GM18870 (cell line): ENCODE results near the gene ANP32A.

ENCODE experiments used
- ATAC-seq: cut with Tn5 transposase; IDR thresholded peaks from one replicate; pipeline ENCODE4 v1.9.1; 2021; ENCODE audit warnings: moderate library complexity; ENCODE audit not compliant: unreplicated experiment

The ANP32A gene

GRCh38 chr15:68784206-68784605, 36.5 kb downstream of the ANP32A start:
- ATAC-seq: no peak

- ATAC-seq: no peak
Observed at GRCh38 chr15:68783226-68784058, 37.3 kb downstream of the ANP32A start.

- no peak for ATAC-seq
Observed at GRCh38 chr15:68782589-68783161, 38.0 kb downstream of the ANP32A start.

- no peak for ATAC-seq
Observed at GRCh38 chr15:68781766-68782588, 38.7 kb downstream of the ANP32A start.

- ATAC-seq: no peak
Observed at GRCh38 chr15:68781217-68781616, 39.5 kb downstream of the ANP32A start.

GRCh38 chr15:68778876-68779275, 41.8 kb downstream of the ANP32A start:
- no peak for ATAC-seq

- ATAC-seq: no peak
Observed at GRCh38 chr15:68776477-68777270, 44.0 kb downstream of the ANP32A start.

GRCh38 chr15:68775671-68776476, 44.8 kb downstream of the ANP32A start:
- ATAC-seq: no peak

- ATAC-seq: no peak
Observed at GRCh38 chr15:68775236-68775577, 45.5 kb downstream of the ANP32A start.

- ATAC-seq: no peak
Observed at GRCh38 chr15:68774521-68775235, 46.0 kb downstream of the ANP32A start.

- ATAC-seq: no peak
Observed at GRCh38 chr15:68774120-68774519, 46.6 kb downstream of the ANP32A start.

- no peak for ATAC-seq
Observed at GRCh38 chr15:68773036-68773435, 47.7 kb downstream of the ANP32A start.

GRCh38 chr15:68770216-68770615, 50.5 kb downstream of the ANP32A start:
- no peak for ATAC-seq

GRCh38 chr15:68769702-68770101, 51.0 kb downstream of the ANP32A start:
- ATAC-seq: no peak

- no peak for ATAC-seq
Observed at GRCh38 chr15:68768321-68768720, 52.4 kb downstream of the ANP32A start.

- no peak for ATAC-seq
Observed at GRCh38 chr15:68767833-68768232, 52.9 kb downstream of the ANP32A start.

- no peak for ATAC-seq
Observed at GRCh38 chr15:68765602-68766368, 54.9 kb downstream of the ANP32A start.

GRCh38 chr15:68764090-68764489, 56.6 kb downstream of the ANP32A start:
- ATAC-seq: no peak

- ATAC-seq: no peak
Observed at GRCh38 chr15:68763063-68763462, 57.6 kb downstream of the ANP32A start.
